ENCODE measurements around the gene MYOCOS. TPM values are rescaled to one million over a fixed set of nuclear protein-coding genes. Genes with fewer than 3 reads are reported as not detected.
A peak's percentile ranks its signal among the peaks of the same experiment; 100 is the strongest.

MYOCOS gene
- total RNA-seq, 1 experiment from 2014 or later, result 0.45 TPM

- no peak for TF ChIP-seq CTCF (IDR thresholded peaks at IDR 0.05; ENCODE audit: unreplicated experiment)
- CTCF ChIA-PET, result interaction anchor here (0.6 kb wide), 1 partner anchor 68 kb away, joined by 4 read pairs; no protein-coding TSS in a partner anchor
- no peak for DNase-seq
- Mint-ChIP-seq H3K9me3 (ENCODE audit: low read depth, unreplicated experiment) (no peaks in the 10 kb centered on the region), H3K27ac (ENCODE audit: unreplicated experiment) (no peak overlapping the region), H3K36me3 (ENCODE audit: insufficient read depth, unreplicated experiment) (no peaks in the 10 kb centered on the region), H3K4me3 (ENCODE audit: low read depth, unreplicated experiment) (no peak overlapping the region), H3K27me3 (ENCODE audit: unreplicated experiment) (peaks cover 19% of the 10 kb centered on the region), H3K4me1 (ENCODE audit: low read depth, unreplicated experiment) (peaks cover 25% of the 10 kb centered on the region)
- intact Hi-C loops (cut with micrococcal nuclease; ENCODE audit: unreplicated experiment), result loop anchor here (10.0 kb wide), 2 partner anchors 134 to 164 kb away; no protein-coding TSS in a partner anchor
- BruUV-seq (replicated peaks), result no TSS peak
These were observed 19.2 kb downstream of the MYOCOS start for GRCh38 chr1:171641076-171641864.

GRCh38 chr1:171642197-171642596, 20.2 kb downstream of the MYOCOS start:
- Mint-ChIP-seq H3K27me3 (ENCODE audit: unreplicated experiment) (peaks cover 19% of the 10 kb centered on the region), H3K4me3 (ENCODE audit: low read depth, unreplicated experiment) (no peak overlapping the region), H3K4me1 (ENCODE audit: low read depth, unreplicated experiment) (peaks cover 25% of the 10 kb centered on the region), H3K9me3 (ENCODE audit: low read depth, unreplicated experiment) (no peaks in the 10 kb centered on the region), H3K36me3 (ENCODE audit: insufficient read depth, unreplicated experiment) (no peaks in the 10 kb centered on the region), H3K27ac (ENCODE audit: unreplicated experiment) (no peak overlapping the region)
- TF ChIP-seq CTCF (IDR thresholded peaks at IDR 0.05; ENCODE audit: unreplicated experiment), result no peak
- DNase-seq, result no peak
- CTCF ChIA-PET, result interaction anchor here (0.6 to 0.7 kb wide), 3 partner anchors 10 to 442 kb away, joined by 4 to 6 read pairs (median 5); partner anchors contain the start of gene MYOC
- intact Hi-C loops (cut with micrococcal nuclease; ENCODE audit: unreplicated experiment), result loop anchor here (10.0 kb wide), 2 partner anchors 133 to 163 kb away; no protein-coding TSS in a partner anchor
- no TSS peak for BruUV-seq (replicated peaks)

- no peaks in the 10 kb centered on the region for H3K36me3 Mint-ChIP-seq (ENCODE audit: insufficient read depth, unreplicated experiment)
- H3K9me3 Mint-ChIP-seq (ENCODE audit: low read depth, unreplicated experiment), result no peaks in the 10 kb centered on the region
- no peak for TF ChIP-seq CTCF (IDR thresholded peaks at IDR 0.05; ENCODE audit: unreplicated experiment)
- H3K27me3 Mint-ChIP-seq (ENCODE audit: unreplicated experiment), result peaks cover 19% of the 10 kb centered on the region
- no peak overlapping the region for H3K27ac Mint-ChIP-seq (ENCODE audit: unreplicated experiment)
- DNase-seq, result no peak
- no TSS peak for BruUV-seq (replicated peaks)
- peaks cover 25% of the 10 kb centered on the region for H3K4me1 Mint-ChIP-seq (ENCODE audit: low read depth, unreplicated experiment)
- no peak overlapping the region for H3K4me3 Mint-ChIP-seq (ENCODE audit: low read depth, unreplicated experiment)
- intact Hi-C loops (cut with micrococcal nuclease; ENCODE audit: unreplicated experiment), result loop anchor here (10.0 kb wide), 2 partner anchors 132 to 162 kb away; no protein-coding TSS in a partner anchor
- CTCF ChIA-PET, result interaction anchor here (0.7 kb wide), 1 partner anchor 70 kb away, joined by 4 read pairs; no protein-coding TSS in a partner anchor
These were observed 21.1 kb downstream of the MYOCOS start for GRCh38 chr1:171643156-171643555.

GRCh38 chr1:171644805-171645483, 22.9 kb downstream of the MYOCOS start:
- no TSS peak for BruUV-seq (replicated peaks)
- no peak overlapping the region for H3K27ac Mint-ChIP-seq (ENCODE audit: unreplicated experiment)
- H3K36me3 Mint-ChIP-seq (ENCODE audit: insufficient read depth, unreplicated experiment), result no peaks in the 10 kb centered on the region
- intact Hi-C loops (cut with micrococcal nuclease; ENCODE audit: unreplicated experiment), result loop anchor here (1.0 to 10.0 kb wide), 4 partner anchors 71 to 340 kb away; no protein-coding TSS in a partner anchor
- no peaks in the 10 kb centered on the region for H3K9me3 Mint-ChIP-seq (ENCODE audit: low read depth, unreplicated experiment)
- H3K27me3 Mint-ChIP-seq (ENCODE audit: unreplicated experiment), result peaks cover 19% of the 10 kb centered on the region
- peak; percentile 87 for DNase-seq
- H3K4me1 Mint-ChIP-seq (ENCODE audit: low read depth, unreplicated experiment), result peaks cover 25% of the 10 kb centered on the region
- CTCF ChIA-PET, result interaction anchor here (0.6 to 2.7 kb wide), 20 partner anchors 9 to 418 kb away, joined by 3 to 55 read pairs (median 4); partner anchors contain the start of genes DNM3, PRRC2C and VAMP4
- TF ChIP-seq CTCF (IDR thresholded peaks at IDR 0.05; ENCODE audit: unreplicated experiment), result peak; percentile 88
- peak overlapping the region; percentile 2 for H3K4me3 Mint-ChIP-seq (ENCODE audit: low read depth, unreplicated experiment)

Measured in Calu3 (cell line).